BJ (cell line): ENCODE measurements around the gene MNAT1. TPM values are rescaled to one million over a fixed set of nuclear protein-coding genes. Genes with fewer than 3 reads are reported as not detected.

Source experiments
- CTCF ChIA-PET: fragments of 350-600 bp; formaldehyde crosslinking; extraction: SDS; loops from one replicate; lab custom pipeline; 2021; ENCODE audit warnings: antibody characterized with exemption, inconsistent platforms; lab: Yijun Ruan, JAX
- POLR2A ChIA-PET: fragments of 300-600 bp; sonication (Branson Sonifier 250); formaldehyde crosslinking; extraction: SDS; loops from one replicate; lab custom pipeline; 2021; ENCODE audit warnings: antibody characterized with exemption; lab: Charles Lee
- DNase-seq: peaks from one replicate; pipeline ENCODE4 v3.0.0-alpha.2; 2011; ENCODE audit warnings: low read depth
- H3K27me3 ChIP-seq: 2 replicates; pipeline ENCODE4 v1.6.0; 2011; ENCODE audit warnings: low read length; ENCODE audit not compliant: control insufficient read depth, insufficient read depth
- H3K36me3 ChIP-seq: 2 replicates; pipeline ENCODE4 v1.5.1; 2011; ENCODE audit warnings: low read length; ENCODE audit not compliant: control insufficient read depth, insufficient read depth
- H3K4me3 ChIP-seq: 2 replicates; pipeline ENCODE4 v1.5.1; 2011; ENCODE audit warnings: low read depth, mild to moderate bottlenecking, control low read depth, low read length
- polyA plus RNA-seq: library from polyadenylated mRNA; depleted of rRNA; stranded (reverse); fragments of >200 nt; gene quantifications from 2 replicates; pipeline ENCODE4 v1.2.3, GENCODE V29; 2011
- TF ChIP-seq, protein P1 (sequence below): IDR thresholded peaks from 2 replicates; pipeline ENCODE4 v1.5.1; 2011; ENCODE audit warnings: low read depth, mild to moderate bottlenecking, control low read depth, inconsistent platforms, low read length, moderate library complexity; ENCODE audit not compliant: insufficient read depth

Gene MNAT1
- polyA plus RNA-seq, 1 experiment, result 30.8 TPM

DNA sequence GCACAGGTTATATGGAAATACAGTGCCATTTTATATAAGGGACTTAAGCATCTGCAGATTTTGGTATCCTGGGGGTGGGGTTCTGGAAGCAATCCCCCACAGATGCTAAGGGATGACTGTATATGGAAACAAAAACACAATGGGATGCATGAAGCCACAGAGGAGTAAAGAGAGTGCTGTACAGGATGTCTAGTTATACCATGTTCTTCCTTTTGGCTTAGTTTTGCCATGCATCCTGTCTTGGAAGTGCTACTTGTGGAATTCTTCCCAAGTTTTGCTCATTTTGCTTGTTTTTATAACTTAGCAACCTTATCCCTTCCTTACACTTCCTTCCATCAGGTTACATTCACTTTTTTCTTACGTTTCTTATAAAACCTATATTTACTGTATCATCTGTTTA, 190.7 kb downstream of the MNAT1 start:
- TF ChIP-seq, protein P1, sequence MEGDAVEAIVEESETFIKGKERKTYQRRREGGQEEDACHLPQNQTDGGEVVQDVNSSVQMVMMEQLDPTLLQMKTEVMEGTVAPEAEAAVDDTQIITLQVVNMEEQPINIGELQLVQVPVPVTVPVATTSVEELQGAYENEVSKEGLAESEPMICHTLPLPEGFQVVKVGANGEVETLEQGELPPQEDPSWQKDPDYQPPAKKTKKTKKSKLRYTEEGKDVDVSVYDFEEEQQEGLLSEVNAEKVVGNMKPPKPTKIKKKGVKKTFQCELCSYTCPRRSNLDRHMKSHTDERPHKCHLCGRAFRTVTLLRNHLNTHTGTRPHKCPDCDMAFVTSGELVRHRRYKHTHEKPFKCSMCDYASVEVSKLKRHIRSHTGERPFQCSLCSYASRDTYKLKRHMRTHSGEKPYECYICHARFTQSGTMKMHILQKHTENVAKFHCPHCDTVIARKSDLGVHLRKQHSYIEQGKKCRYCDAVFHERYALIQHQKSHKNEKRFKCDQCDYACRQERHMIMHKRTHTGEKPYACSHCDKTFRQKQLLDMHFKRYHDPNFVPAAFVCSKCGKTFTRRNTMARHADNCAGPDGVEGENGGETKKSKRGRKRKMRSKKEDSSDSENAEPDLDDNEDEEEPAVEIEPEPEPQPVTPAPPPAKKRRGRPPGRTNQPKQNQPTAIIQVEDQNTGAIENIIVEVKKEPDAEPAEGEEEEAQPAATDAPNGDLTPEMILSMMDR, result no peak
- no peak for DNase-seq
- Histone ChIP-seq H3K4me3 (no peak overlapping the region), H3K36me3 (no peaks in the 10 kb centered on the region), H3K27me3 (no peaks in the 10 kb centered on the region)
- POLR2A ChIA-PET, result no interaction called here
- CTCF ChIA-PET, result interaction anchor here (0.6 kb wide), 1 partner anchor 17 kb away, joined by 3 read pairs; no protein-coding TSS in a partner anchor

DNA sequence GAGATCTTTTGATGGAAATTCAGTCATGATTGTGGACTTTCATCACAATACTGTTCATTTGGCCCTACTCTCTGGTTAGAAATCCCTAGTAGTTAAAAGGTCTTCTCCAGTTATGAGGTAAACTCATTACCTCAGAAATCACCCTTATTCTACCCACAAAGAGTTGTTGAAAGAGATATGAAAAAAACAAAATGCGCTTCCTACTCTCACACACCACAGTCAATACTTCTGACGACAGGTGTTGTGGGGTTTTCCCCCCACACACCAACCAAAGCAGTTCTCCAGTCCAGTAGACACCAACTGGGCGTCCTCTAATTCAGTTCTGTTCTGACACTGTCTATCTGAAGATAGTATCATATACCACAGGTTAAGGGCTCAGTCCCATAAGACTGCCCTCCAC, 191.4 kb downstream of the MNAT1 start:
- no peaks in the 10 kb centered on the region for H3K27me3 ChIP-seq
- no peak for DNase-seq
- TF ChIP-seq, protein P1, result no peak
- POLR2A ChIA-PET, result no interaction called here
- no peaks in the 10 kb centered on the region for H3K36me3 ChIP-seq
- no peak overlapping the region for H3K4me3 ChIP-seq
- CTCF ChIA-PET, result no interaction called here

DNA sequence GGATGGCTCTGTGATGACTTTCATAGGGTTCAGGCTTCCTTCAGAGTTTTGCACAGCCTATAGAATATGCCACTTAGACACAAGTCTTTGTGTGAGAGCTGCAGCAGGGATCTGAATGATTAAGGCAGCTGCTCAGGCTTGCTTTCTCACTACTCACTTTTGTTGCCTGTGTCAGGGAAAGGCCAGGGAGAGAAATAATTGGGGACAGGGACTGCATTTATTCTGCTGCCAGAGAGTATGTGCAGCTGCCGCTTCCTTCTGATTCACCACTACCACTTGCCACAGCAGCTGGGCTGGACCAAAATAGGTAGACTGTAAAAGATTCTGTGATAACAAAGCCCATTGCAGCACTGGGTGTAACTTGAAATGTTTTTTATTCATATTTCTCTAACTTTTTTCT, 196.7 kb downstream of the MNAT1 start:
- Histone ChIP-seq H3K36me3 (no peaks in the 10 kb centered on the region), H3K27me3 (no peaks in the 10 kb centered on the region), H3K4me3 (no peak overlapping the region)
- ChIA-PET CTCF (interaction anchor here (0.6 to 0.7 kb wide), 2 partner anchors 97 to 353 kb away, joined by 3 read pairs; no protein-coding TSS in a partner anchor), POLR2A (no interaction called here)
- TF ChIP-seq, protein P1, result no peak
- no peak for DNase-seq

DNA sequence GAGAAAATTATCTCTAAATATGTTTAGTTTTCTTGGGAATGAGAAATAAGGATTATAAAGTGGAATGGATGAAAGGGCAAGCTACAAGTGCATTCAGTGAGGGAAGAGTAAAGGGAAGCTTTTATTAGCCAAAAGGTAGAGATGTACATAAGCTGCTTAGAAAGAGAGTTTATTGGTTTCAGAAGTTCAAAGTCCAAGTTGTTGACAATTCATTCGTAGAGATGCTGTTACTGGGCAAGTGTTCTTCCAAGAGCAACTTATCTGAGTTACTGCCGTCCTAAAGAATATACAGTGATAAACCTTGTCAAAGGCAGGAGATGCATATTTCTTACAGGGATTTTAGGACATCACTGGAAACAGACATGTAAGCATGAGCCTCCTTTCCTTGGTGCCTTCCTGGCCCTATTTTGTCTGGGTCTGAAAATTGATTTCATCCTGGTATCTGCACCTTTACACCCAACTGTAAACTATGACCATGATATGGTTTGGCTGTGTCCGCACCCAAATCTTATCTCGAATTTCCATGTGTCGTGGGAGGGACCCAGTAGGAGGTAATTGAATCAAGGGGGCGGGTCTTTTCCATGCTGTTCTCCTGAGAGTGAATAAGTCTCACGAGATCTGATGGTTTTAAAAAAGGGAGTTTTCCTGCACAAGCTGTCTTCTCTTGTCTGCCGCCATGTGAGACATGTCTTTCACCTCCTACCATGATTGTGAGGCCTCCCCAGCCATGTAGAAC, 199.5 kb downstream of the MNAT1 start:
- ChIA-PET POLR2A (no interaction called here), CTCF (no interaction called here)

DNA sequence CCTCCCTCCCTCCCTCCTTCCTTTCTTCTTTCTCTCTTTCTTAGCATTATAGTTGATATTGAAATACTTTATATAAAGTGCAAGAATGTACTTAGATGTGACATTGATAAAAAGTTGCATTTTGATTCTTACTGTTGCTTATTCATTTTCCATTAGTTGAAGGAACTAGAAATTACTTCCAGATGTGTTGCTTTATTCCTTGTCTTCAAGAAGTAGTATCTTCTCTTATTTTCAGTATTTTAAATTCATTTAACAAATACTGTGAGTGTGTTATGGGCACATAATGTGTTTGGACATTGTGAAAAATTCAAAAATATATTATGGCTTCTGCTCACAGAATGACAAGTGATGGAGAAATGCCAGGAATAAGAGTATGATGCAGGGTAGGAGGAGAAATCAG, 200.8 kb downstream of the MNAT1 start:
- no peaks in the 10 kb centered on the region for H3K27me3 ChIP-seq

More for the DNA sequence above, 199.5 kb downstream of the MNAT1 start:
- TF ChIP-seq, protein P1, result no peak
- no peaks in the 10 kb centered on the region for H3K27me3 ChIP-seq
- no peak overlapping the region for H3K4me3 ChIP-seq
- DNase-seq, result no peak
- no peaks in the 10 kb centered on the region for H3K36me3 ChIP-seq

More for the DNA sequence above, 200.8 kb downstream of the MNAT1 start:
- Histone ChIP-seq H3K4me3 (no peak overlapping the region), H3K36me3 (no peaks in the 10 kb centered on the region)
- CTCF ChIA-PET, result no interaction called here
- no peak for DNase-seq
- POLR2A ChIA-PET, result no interaction called here
- TF ChIP-seq, protein P1, result no peak
